Trophoblast cell (in vitro differentiated cells and primary cell): ENCODE measurements around the gene CFAP70.

Experiments used
- DNase-seq, 2 donors: peaks; one replicate each; pipeline ENCODE4 v3.0.0-alpha.2; 2016
- H2AFZ ChIP-seq: 2 replicates; pipeline ENCODE4 v1.6.1; 2013; ENCODE audit warnings: low read length, moderate library complexity, mild to moderate bottlenecking; ENCODE audit not compliant: insufficient read depth, poor library complexity
- H2AK5ac ChIP-seq: 2 replicates; pipeline ENCODE4 v1.6.1; 2013; ENCODE audit warnings: mild to moderate bottlenecking, low read length
- H2BK120ac ChIP-seq: 2 replicates; pipeline ENCODE4 v1.6.1; 2013; ENCODE audit warnings: low read length, mild to moderate bottlenecking, moderate library complexity; ENCODE audit not compliant: insufficient read depth, poor library complexity
- H2BK12ac ChIP-seq: 2 replicates; pipeline ENCODE4 v1.6.1; 2013; ENCODE audit warnings: mild to moderate bottlenecking, low read length, moderate library complexity
- H2BK5ac ChIP-seq: 2 replicates; pipeline ENCODE4 v1.6.1; 2013; ENCODE audit warnings: low read length, low read depth, moderate library complexity, mild to moderate bottlenecking; ENCODE audit not compliant: poor library complexity
- H3K14ac ChIP-seq: 2 replicates; pipeline ENCODE4 v1.6.1; 2013; ENCODE audit warnings: mild to moderate bottlenecking, low read length
- H3K18ac ChIP-seq: 2 replicates; pipeline ENCODE4 v1.6.1; 2013; ENCODE audit warnings: mild to moderate bottlenecking, low read length
- H3K23ac ChIP-seq: 2 replicates; pipeline ENCODE4 v1.6.1; 2013; ENCODE audit warnings: low read length
- H3K27ac ChIP-seq: 2 replicates; pipeline ENCODE4 v1.5.1; 2013; ENCODE audit warnings: low read depth, mild to moderate bottlenecking, inconsistent platforms, low read length, moderate library complexity
- H3K27me3 ChIP-seq: 2 replicates; pipeline ENCODE4 v1.6.1; 2013; ENCODE audit warnings: inconsistent platforms, mild to moderate bottlenecking, low read length, moderate library complexity; ENCODE audit not compliant: insufficient read depth
- H3K36me3 ChIP-seq, 2 experiments: 1 replicate in 1 of 2; 2 replicates in 1 of 2; pipeline ENCODE4 v1.6.1; 2013; ENCODE audit warnings: low read length in 2 of 2, mild to moderate bottlenecking in 2 of 2, moderate library complexity in 1 of 2; ENCODE audit not compliant: insufficient read depth in 2 of 2, control insufficient read depth in 1 of 2
- H3K4ac ChIP-seq: 2 replicates; pipeline ENCODE4 v1.6.1; 2013; ENCODE audit warnings: low read depth, mild to moderate bottlenecking, low read length, moderate library complexity
- H3K4me1 ChIP-seq, 2 experiments: 1 replicate in 1 of 2; 2 replicates in 1 of 2; pipeline ENCODE4 v1.6.1; 2013; ENCODE audit warnings: low read length in 2 of 2, mild to moderate bottlenecking in 2 of 2, moderate library complexity in 1 of 2; ENCODE audit not compliant: insufficient read depth in 2 of 2, control insufficient read depth in 1 of 2
- H3K4me2 ChIP-seq: 2 replicates; pipeline ENCODE4 v1.6.1; 2013; ENCODE audit warnings: inconsistent platforms, mild to moderate bottlenecking, low read length, moderate library complexity
- H3K4me3 ChIP-seq: 2 replicates; pipeline ENCODE4 v1.5.1; 2013; ENCODE audit warnings: mild to moderate bottlenecking, low read depth, low read length, inconsistent platforms
- H3K79me1 ChIP-seq: one replicate; pipeline ENCODE4 v1.6.1; 2013; ENCODE audit warnings: low read length
- H3K79me2 ChIP-seq: 2 replicates; pipeline ENCODE4 v1.6.1; 2013; ENCODE audit warnings: low read length, mild to moderate bottlenecking; ENCODE audit not compliant: control insufficient read depth, insufficient read depth, poor library complexity
- H3K9ac ChIP-seq: 2 replicates; pipeline ENCODE4 v1.6.1; 2013; ENCODE audit warnings: mild to moderate bottlenecking, low read length
- H3K9me3 ChIP-seq: 2 replicates; pipeline ENCODE4 v1.6.1; 2013; ENCODE audit warnings: low read depth, mild to moderate bottlenecking, control low read depth, inconsistent platforms, low read length; ENCODE audit not compliant: insufficient read depth
- H4K12ac ChIP-seq: 2 replicates; pipeline ENCODE4 v1.6.1; 2013; ENCODE audit warnings: low read depth, mild to moderate bottlenecking, low read length, moderate library complexity
- H4K8ac ChIP-seq: 2 replicates; pipeline ENCODE4 v1.6.1; 2013; ENCODE audit warnings: low read depth, mild to moderate bottlenecking, low read length, moderate library complexity
- H4K91ac ChIP-seq: one replicate; pipeline ENCODE4 v1.6.1; 2013; ENCODE audit warnings: low read depth, mild to moderate bottlenecking, low read length, moderate library complexity
- WGBS: extraction: QIAGEN DNeasy Blood & Tissue Kit; methylation state at CpG from one replicate; pipeline ENCODE4 v1.1.7; 2013; ENCODE audit warnings: missing lambda C conversion rate; ENCODE audit not compliant: insufficient read length, insufficient coverage; ENCODE audit errors: extremely low coverage; 5-methylcytosine and 5-hydroxymethylcytosine counted together

Gene CFAP70

DNA sequence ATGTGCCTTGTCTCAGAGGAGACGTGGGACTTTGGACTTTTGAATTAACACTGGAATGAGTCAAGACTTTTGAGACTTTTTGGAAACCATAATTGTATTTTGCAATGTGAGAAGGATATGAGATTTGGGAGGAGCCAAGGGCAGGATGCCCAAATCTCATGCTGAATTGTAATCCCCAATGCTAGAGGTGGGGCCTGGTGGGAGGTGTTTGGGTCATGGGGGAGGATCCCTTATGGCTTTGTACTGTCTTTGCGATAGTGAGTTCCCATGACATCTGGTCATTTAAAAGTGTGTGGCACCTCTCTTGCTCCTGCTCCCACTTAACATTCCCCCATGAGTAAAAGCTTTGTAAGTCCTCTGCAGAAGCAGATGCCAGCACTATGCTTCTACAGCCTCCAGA is 150.8 kb downstream of the CFAP70 start:
- Histone ChIP-seq H3K36me3 (peaks cover 6 to 9% of the 10 kb centered on the region in 2 experiments), H3K14ac (no peak overlapping the region)
- WGBS: no CpG with 5 or more reads among the region's 2 CpGs

DNA sequence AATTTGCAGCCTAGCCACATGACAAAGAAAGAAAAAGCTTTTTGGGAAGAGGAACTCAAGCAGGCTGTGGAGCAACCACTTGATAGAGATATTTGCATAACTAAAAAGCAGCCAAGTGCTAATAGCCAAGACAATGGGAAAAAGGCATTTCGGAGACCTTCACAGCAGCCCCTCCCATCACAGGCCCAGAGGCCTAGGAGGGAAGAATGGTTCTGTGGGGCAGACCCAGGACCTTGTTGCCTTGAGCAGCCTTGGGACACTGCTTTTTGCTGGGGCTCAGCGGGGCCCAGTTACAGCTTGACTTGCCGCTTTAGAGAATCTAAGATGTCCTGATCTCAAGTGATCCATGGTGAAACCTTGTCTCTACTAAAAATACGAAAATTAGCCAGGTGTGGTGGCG is 152.3 kb downstream of the CFAP70 start:
- Histone ChIP-seq H3K4ac (no peak overlapping the region), H4K12ac (no peak overlapping the region), H3K4me2 (no peak overlapping the region), H3K36me3 (peaks cover 6 to 9% of the 10 kb centered on the region in 2 experiments), H3K4me1 (no peaks in the 10 kb centered on the region), H3K18ac (no peak overlapping the region), H2BK12ac (no peak overlapping the region), H3K9me3 (peaks cover 2% of the 10 kb centered on the region), H3K4me3 (no peak overlapping the region), H4K91ac (no peak overlapping the region), H3K14ac (no peak overlapping the region), H2AK5ac (no peak overlapping the region), H3K79me1 (no peaks in the 10 kb centered on the region), H4K8ac (no peak overlapping the region), H3K9ac (no peak overlapping the region), H2AFZ (no peak overlapping the region), H3K79me2 (no peaks in the 10 kb centered on the region), H2BK5ac (no peak overlapping the region), H3K27ac (no peak overlapping the region), H2BK120ac (no peak overlapping the region), H3K23ac (no peak overlapping the region), H3K27me3 (no peaks in the 10 kb centered on the region)
- WGBS: no CpG with 5 or more reads among the region's 5 CpGs
- DNase-seq: no peak

More for the DNA sequence above, 150.8 kb downstream of the CFAP70 start:
- Histone ChIP-seq H4K8ac (no peak overlapping the region), H3K4me3 (no peak overlapping the region), H3K27me3 (no peaks in the 10 kb centered on the region), H2BK12ac (no peak overlapping the region), H4K91ac (no peak overlapping the region), H3K4me1 (no peaks in the 10 kb centered on the region), H3K23ac (no peak overlapping the region), H3K9ac (no peak overlapping the region), H3K4me2 (no peak overlapping the region), H4K12ac (no peak overlapping the region), H3K27ac (no peak overlapping the region), H3K79me2 (no peaks in the 10 kb centered on the region), H3K4ac (no peak overlapping the region), H2BK120ac (no peak overlapping the region), H2AK5ac (no peak overlapping the region), H3K9me3 (peaks cover 2% of the 10 kb centered on the region), H3K79me1 (no peaks in the 10 kb centered on the region), H2AFZ (no peak overlapping the region), H3K18ac (no peak overlapping the region), H2BK5ac (no peak overlapping the region)
- DNase-seq: no peak

DNA sequence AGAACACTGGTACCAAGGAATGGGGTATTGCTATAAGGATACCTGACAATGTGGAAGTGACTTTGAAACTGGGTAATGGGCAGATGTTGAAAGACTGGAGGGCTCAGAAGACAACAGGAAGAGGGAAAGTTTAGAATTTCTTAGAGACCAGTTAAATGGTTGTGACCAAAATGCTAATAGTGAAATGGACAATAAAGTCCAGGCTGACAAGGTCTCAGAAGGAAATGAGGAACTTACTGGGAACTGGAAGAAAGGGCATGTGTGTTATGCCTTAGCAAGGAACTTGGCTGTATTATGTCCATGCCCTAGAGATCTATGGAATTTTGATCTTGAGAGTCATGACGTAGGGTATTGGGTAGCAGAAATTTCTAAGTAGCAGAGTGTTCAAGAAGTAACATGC is 152.8 kb downstream of the CFAP70 start:
- DNase-seq: no peak
- Histone ChIP-seq H3K27me3 (no peaks in the 10 kb centered on the region), H3K4me3 (no peak overlapping the region), H3K9ac (no peak overlapping the region), H4K8ac (no peak overlapping the region), H4K91ac (no peak overlapping the region), H3K36me3 (peaks cover 6 to 8% of the 10 kb centered on the region in 2 experiments), H3K79me1 (no peaks in the 10 kb centered on the region), H2AFZ (no peak overlapping the region), H2AK5ac (no peak overlapping the region), H3K27ac (no peak overlapping the region), H2BK5ac (no peak overlapping the region), H2BK12ac (no peak overlapping the region), H3K18ac (no peak overlapping the region), H3K9me3 (peaks cover 2% of the 10 kb centered on the region), H3K14ac (no peak overlapping the region), H3K79me2 (no peaks in the 10 kb centered on the region), H3K4me1 (no peaks in the 10 kb centered on the region), H3K4ac (no peak overlapping the region), H2BK120ac (no peak overlapping the region), H4K12ac (no peak overlapping the region), H3K4me2 (no peak overlapping the region), H3K23ac (no peak overlapping the region)
- WGBS: no CpG with 5 or more reads among the region's 1 CpG

DNA sequence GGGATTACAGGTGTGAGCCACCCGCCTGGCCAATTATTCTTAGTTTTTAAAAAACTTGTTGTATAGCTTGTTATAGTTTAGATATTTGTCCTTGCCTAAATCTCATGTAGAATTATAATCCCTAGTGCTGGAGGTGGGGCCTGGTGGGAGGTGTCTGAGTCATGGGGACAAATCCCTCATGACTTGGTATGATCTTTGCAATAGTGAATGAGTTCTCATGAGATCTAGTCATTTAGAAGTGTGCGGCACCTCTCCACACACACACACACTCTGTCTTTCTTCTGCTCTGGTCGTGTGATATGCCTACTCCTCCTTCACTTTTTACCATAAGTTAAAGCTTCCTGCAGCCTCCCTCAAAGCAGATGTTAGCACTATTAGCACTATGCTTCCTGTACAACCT is 153.6 kb downstream of the CFAP70 start:
- Histone ChIP-seq H2AK5ac (no peak overlapping the region), H3K79me2 (no peaks in the 10 kb centered on the region), H2BK12ac (no peak overlapping the region), H3K27ac (no peak overlapping the region), H3K9me3 (peaks cover 2% of the 10 kb centered on the region), H3K79me1 (no peaks in the 10 kb centered on the region), H3K4me2 (no peak overlapping the region), H3K18ac (no peak overlapping the region), H4K91ac (no peak overlapping the region), H2BK120ac (no peak overlapping the region), H4K12ac (no peak overlapping the region), H3K23ac (no peak overlapping the region), H4K8ac (no peak overlapping the region), H3K9ac (no peak overlapping the region), H3K4ac (no peak overlapping the region), H3K4me1 (no peaks in the 10 kb centered on the region), H3K27me3 (no peaks in the 10 kb centered on the region), H3K14ac (no peak overlapping the region), H3K36me3 (peaks cover 3 to 6% of the 10 kb centered on the region in 2 experiments), H3K4me3 (no peak overlapping the region), H2AFZ (no peak overlapping the region), H2BK5ac (no peak overlapping the region)
- no CpG with 5 or more reads among the region's 3 CpGs for WGBS
- no peak for DNase-seq
